ENCODE data around the gene MAP1LC3A. TPM values are rescaled to one million over a fixed set of nuclear protein-coding genes. Genes with fewer than 3 reads are reported as not detected.

Gene MAP1LC3A
- total RNA-seq, 4 donors from 2014 or later = 62.4 to 139 (median 106) TPM

- H3K27me3 ChIP-seq = no peaks in the 10 kb centered on the region
- H3K4me3 ChIP-seq = peak overlapping the region; percentile 69 to 94 (median 80)
- DNase-seq (ENCODE audit: low spot score in 2 of 2) = peak in 1 of 2 donors; percentile 14
- peak in 1 of 5 experiments; percentile 19 for TF ChIP-seq CTCF (IDR thresholded peaks at IDR 0.05)
- no peak for TF ChIP-seq POLR2A (IDR thresholded peaks at IDR 0.05)
- no peak for TF ChIP-seq EP300 (IDR thresholded peaks at IDR 0.05)
- no peaks in the 10 kb centered on the region for H3K9me3 ChIP-seq
- H3K4me1 ChIP-seq = peaks cover 0 to 22% (median 6%) of the 10 kb centered on the region in 4 donors
- 17 to 20% methylated on average over 33 to 35 of the region's 43 CpGs for WGBS, 2 donors
- H3K36me3 ChIP-seq = peaks cover 0 to 15% (median 0%) of the 10 kb centered on the region in 3 donors
- peak overlapping the region; percentile 95 to 99 (median 98) for H3K27ac ChIP-seq
Observed at GRCh38 chr20:34559311-34560140, 1.0 kb downstream of the MAP1LC3A start.

- Histone ChIP-seq H3K27me3 (no peaks in the 10 kb centered on the region), H3K4me3 (no peak overlapping the region), H3K4me1 (peaks cover 0 to 22% (median 6%) of the 10 kb centered on the region in 4 donors), H3K27ac (peak overlapping the region; percentile 95 to 99 (median 98)), H3K36me3 (peaks cover 0 to 15% (median 0%) of the 10 kb centered on the region in 3 donors), H3K9me3 (no peaks in the 10 kb centered on the region)
- WGBS, 2 donors = 81 to 83% methylated on average over 12 of the region's 12 CpGs
- TF ChIP-seq CTCF (IDR thresholded peaks at IDR 0.05) (no peak), EP300 (IDR thresholded peaks at IDR 0.05) (no peak), POLR2A (IDR thresholded peaks at IDR 0.05) (no peak)
- DNase-seq (ENCODE audit: low spot score in 2 of 2) = no peak
Observed at GRCh38 chr20:34560141-34560523, 1.6 kb downstream of the MAP1LC3A start.

GRCh38 chr20:34560614-34561013 is 2.1 kb downstream of the MAP1LC3A start:
- no peak for DNase-seq (ENCODE audit: low spot score in 2 of 2)
- 83 to 86% methylated on average over 2 to 6 of the region's 7 CpGs for WGBS, 2 donors
- TF ChIP-seq POLR2A (IDR thresholded peaks at IDR 0.05) = no peak
- no peak for TF ChIP-seq EP300 (IDR thresholded peaks at IDR 0.05)
- TF ChIP-seq CTCF (IDR thresholded peaks at IDR 0.05) = no peak
- Histone ChIP-seq H3K36me3 (peaks cover 0 to 16% (median 0%) of the 10 kb centered on the region in 3 donors), H3K4me3 (no peak overlapping the region), H3K9me3 (no peaks in the 10 kb centered on the region), H3K27ac (peak overlapping the region in 3 of 4 donors; percentile 95 to 99 (median 99)), H3K27me3 (no peaks in the 10 kb centered on the region), H3K4me1 (peaks cover 0 to 22% (median 6%) of the 10 kb centered on the region in 4 donors)

- H3K27ac ChIP-seq = peak overlapping the region in 2 of 4 donors; percentile 28 to 99
- peaks cover 0 to 22% (median 6%) of the 10 kb centered on the region in 4 donors for H3K4me1 ChIP-seq
- WGBS, 2 donors = 83 to 85% methylated on average over 10 of the region's 10 CpGs
- no peak overlapping the region for H3K4me3 ChIP-seq
- no peak for TF ChIP-seq CTCF (IDR thresholded peaks at IDR 0.05)
- TF ChIP-seq EP300 (IDR thresholded peaks at IDR 0.05) = no peak
- TF ChIP-seq POLR2A (IDR thresholded peaks at IDR 0.05) = no peak
- no peak for DNase-seq (ENCODE audit: low spot score in 2 of 2)
- H3K27me3 ChIP-seq = no peaks in the 10 kb centered on the region
- no peaks in the 10 kb centered on the region for H3K9me3 ChIP-seq
- peaks cover 0 to 23% (median 0%) of the 10 kb centered on the region in 3 donors for H3K36me3 ChIP-seq
Observed at GRCh38 chr20:34561661-34562060, 3.1 kb downstream of the MAP1LC3A start.

- WGBS, 2 donors = 46 to 57% methylated on average over 5 of the region's 5 CpGs
- no peak for DNase-seq (ENCODE audit: low spot score in 2 of 2)
- H3K36me3 ChIP-seq = peaks cover 0 to 28% (median 0%) of the 10 kb centered on the region in 3 donors
- peak overlapping the region in 2 of 4 donors; percentile 42 to 99 for H3K27ac ChIP-seq
- no peaks in the 10 kb centered on the region for H3K27me3 ChIP-seq
- H3K4me1 ChIP-seq = peaks cover 0 to 20% (median 5%) of the 10 kb centered on the region in 4 donors
- no peaks in the 10 kb centered on the region for H3K9me3 ChIP-seq
- H3K4me3 ChIP-seq = no peak overlapping the region
- TF ChIP-seq POLR2A (IDR thresholded peaks at IDR 0.05) (no peak), EP300 (IDR thresholded peaks at IDR 0.05) (no peak), CTCF (IDR thresholded peaks at IDR 0.05) (peak in 3 of 5 experiments; percentile 10 to 23 (median 15))
Observed at GRCh38 chr20:34562641-34563040, 4.1 kb downstream of the MAP1LC3A start.
